Fibroblast of pulmonary artery (primary cell): Measurements from ENCODE around the gene CPEB4.

Experiments used
- DNase-seq: peaks from one replicate; pipeline ENCODE4 v3.0.0-alpha.2; 2010; ENCODE audit warnings: low read depth
- H3K4me3 ChIP-seq: replicated peaks from 2 replicates; pipeline ENCODE4 v1.5.1; 2011; ENCODE audit warnings: low read depth, mild to moderate bottlenecking, control low read depth, low read length, moderate library complexity
- CTCF ChIP-seq: IDR thresholded peaks from 2 replicates; pipeline ENCODE4 v1.5.1; 2011; ENCODE audit warnings: mild to moderate bottlenecking, control low read depth, low read length, inconsistent platforms; ENCODE audit errors: missing control alignments

Gene CPEB4

GRCh38 chr5:173904151-173904550 lies 16.0 kb downstream of the CPEB4 start:
- no peak for DNase-seq
- no peak for TF ChIP-seq CTCF
- H3K4me3 ChIP-seq: no peak overlapping the region

GRCh38 chr5:173907284-173907683 lies 19.1 kb downstream of the CPEB4 start:
- no peak for TF ChIP-seq CTCF
- no peak for DNase-seq

GRCh38 chr5:173907686-173908371 lies 19.7 kb downstream of the CPEB4 start:
- no peak for TF ChIP-seq CTCF
- no peak overlapping the region for H3K4me3 ChIP-seq
- no peak for DNase-seq

More at GRCh38 chr5:173907284-173907683, 19.1 kb downstream of the CPEB4 start:
- H3K4me3 ChIP-seq: no peak overlapping the region

GRCh38 chr5:173909199-173909598 lies 21.1 kb downstream of the CPEB4 start:
- DNase-seq: no peak
- no peak overlapping the region for H3K4me3 ChIP-seq
- no peak for TF ChIP-seq CTCF

GRCh38 chr5:173910215-173910614 lies 22.1 kb downstream of the CPEB4 start:
- no peak overlapping the region for H3K4me3 ChIP-seq
- TF ChIP-seq CTCF: no peak
- no peak for DNase-seq

- no peak for TF ChIP-seq CTCF
- no peak for DNase-seq
- no peak overlapping the region for H3K4me3 ChIP-seq
These were observed 23.5 kb downstream of the CPEB4 start for GRCh38 chr5:173911623-173912022.

GRCh38 chr5:173913686-173914321 lies 25.7 kb downstream of the CPEB4 start:
- TF ChIP-seq CTCF: no peak
- H3K4me3 ChIP-seq: no peak overlapping the region
- DNase-seq: no peak
